ENCODE data around the gene HERPUD1. TPM values are rescaled to one million over a fixed set of nuclear protein-coding genes. Genes with fewer than 3 reads are reported as not detected.

Gene HERPUD1
- total RNA-seq, 1 experiment from 2014 or later: 30.8 TPM

DNA sequence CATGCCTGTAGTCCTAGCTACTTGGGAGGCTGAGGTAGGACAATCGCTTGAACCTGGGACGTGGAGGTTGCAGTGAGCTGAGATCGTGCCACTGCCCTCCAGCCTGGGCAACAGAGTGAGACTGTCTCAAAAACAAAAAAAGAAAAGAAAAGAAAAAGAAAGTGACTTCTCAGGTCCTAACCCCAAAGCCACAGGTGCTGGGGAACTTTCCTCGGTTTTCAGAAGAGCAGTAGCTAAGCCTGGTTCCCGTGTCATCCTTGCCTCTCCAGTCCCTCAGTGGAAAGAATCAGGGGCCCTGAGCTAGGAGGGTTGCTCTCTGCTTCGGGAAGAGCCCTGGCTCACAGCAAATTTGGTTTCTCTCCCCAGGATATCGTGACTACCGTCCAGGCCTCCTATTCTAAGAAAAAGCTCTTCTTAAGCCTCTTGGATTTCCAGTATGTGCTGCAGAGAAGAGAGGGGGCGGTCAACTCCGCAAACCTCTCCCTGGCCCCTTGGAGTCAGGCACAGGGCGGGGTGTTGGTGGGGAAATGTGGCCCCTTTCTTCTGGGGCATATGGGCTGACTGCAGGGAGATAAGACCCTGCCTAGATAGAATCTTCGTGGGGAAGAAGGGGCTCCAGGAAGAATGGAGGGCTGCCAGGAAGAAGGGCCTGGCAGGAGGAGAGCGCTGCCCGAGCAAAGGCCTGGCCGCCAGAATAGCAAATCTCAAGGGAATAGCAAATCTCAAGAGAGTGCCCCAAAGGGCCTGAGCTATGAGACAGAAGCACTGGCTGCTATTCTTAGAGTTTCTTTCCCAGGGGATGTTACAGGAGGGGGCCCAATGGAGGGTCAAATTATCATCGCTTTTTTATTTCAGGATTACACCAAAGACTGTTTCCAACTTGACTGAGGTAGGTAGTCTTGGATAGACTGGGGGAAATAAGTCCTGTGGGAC is 49.1 kb downstream of the HERPUD1 start (continued):
- TF ChIP-seq, protein P1, sequence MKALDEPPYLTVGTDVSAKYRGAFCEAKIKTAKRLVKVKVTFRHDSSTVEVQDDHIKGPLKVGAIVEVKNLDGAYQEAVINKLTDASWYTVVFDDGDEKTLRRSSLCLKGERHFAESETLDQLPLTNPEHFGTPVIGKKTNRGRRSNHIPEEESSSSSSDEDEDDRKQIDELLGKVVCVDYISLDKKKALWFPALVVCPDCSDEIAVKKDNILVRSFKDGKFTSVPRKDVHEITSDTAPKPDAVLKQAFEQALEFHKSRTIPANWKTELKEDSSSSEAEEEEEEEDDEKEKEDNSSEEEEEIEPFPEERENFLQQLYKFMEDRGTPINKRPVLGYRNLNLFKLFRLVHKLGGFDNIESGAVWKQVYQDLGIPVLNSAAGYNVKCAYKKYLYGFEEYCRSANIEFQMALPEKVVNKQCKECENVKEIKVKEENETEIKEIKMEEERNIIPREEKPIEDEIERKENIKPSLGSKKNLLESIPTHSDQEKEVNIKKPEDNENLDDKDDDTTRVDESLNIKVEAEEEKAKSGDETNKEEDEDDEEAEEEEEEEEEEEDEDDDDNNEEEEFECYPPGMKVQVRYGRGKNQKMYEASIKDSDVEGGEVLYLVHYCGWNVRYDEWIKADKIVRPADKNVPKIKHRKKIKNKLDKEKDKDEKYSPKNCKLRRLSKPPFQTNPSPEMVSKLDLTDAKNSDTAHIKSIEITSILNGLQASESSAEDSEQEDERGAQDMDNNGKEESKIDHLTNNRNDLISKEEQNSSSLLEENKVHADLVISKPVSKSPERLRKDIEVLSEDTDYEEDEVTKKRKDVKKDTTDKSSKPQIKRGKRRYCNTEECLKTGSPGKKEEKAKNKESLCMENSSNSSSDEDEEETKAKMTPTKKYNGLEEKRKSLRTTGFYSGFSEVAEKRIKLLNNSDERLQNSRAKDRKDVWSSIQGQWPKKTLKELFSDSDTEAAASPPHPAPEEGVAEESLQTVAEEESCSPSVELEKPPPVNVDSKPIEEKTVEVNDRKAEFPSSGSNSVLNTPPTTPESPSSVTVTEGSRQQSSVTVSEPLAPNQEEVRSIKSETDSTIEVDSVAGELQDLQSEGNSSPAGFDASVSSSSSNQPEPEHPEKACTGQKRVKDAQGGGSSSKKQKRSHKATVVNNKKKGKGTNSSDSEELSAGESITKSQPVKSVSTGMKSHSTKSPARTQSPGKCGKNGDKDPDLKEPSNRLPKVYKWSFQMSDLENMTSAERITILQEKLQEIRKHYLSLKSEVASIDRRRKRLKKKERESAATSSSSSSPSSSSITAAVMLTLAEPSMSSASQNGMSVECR (CRISPR knock-in tag; IDR thresholded peaks at IDR 0.05; ENCODE audit: borderline replicate concordance): no peak
- TF ChIP-seq, protein P2, sequence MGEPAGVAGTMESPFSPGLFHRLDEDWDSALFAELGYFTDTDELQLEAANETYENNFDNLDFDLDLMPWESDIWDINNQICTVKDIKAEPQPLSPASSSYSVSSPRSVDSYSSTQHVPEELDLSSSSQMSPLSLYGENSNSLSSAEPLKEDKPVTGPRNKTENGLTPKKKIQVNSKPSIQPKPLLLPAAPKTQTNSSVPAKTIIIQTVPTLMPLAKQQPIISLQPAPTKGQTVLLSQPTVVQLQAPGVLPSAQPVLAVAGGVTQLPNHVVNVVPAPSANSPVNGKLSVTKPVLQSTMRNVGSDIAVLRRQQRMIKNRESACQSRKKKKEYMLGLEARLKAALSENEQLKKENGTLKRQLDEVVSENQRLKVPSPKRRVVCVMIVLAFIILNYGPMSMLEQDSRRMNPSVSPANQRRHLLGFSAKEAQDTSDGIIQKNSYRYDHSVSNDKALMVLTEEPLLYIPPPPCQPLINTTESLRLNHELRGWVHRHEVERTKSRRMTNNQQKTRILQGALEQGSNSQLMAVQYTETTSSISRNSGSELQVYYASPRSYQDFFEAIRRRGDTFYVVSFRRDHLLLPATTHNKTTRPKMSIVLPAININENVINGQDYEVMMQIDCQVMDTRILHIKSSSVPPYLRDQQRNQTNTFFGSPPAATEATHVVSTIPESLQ (CRISPR knock-in tag; IDR thresholded peaks at IDR 0.05): no peak
- no peak for TF ChIP-seq ELF4 (CRISPR knock-in tag; IDR thresholded peaks at IDR 0.05; ENCODE audit: low read depth)
- TF ChIP-seq ZNF416 (CRISPR knock-in tag; IDR thresholded peaks at IDR 0.05): no peak
- TF ChIP-seq TEAD1 (CRISPR knock-in tag; IDR thresholded peaks at IDR 0.05): no peak
- TF ChIP-seq, protein P3, sequence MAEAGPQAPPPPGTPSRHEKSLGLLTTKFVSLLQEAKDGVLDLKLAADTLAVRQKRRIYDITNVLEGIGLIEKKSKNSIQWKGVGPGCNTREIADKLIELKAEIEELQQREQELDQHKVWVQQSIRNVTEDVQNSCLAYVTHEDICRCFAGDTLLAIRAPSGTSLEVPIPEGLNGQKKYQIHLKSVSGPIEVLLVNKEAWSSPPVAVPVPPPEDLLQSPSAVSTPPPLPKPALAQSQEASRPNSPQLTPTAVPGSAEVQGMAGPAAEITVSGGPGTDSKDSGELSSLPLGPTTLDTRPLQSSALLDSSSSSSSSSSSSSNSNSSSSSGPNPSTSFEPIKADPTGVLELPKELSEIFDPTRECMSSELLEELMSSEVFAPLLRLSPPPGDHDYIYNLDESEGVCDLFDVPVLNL (CRISPR knock-in tag; IDR thresholded peaks at IDR 0.05; ENCODE audit: borderline replicate concordance, low read depth): no peak

DNA sequence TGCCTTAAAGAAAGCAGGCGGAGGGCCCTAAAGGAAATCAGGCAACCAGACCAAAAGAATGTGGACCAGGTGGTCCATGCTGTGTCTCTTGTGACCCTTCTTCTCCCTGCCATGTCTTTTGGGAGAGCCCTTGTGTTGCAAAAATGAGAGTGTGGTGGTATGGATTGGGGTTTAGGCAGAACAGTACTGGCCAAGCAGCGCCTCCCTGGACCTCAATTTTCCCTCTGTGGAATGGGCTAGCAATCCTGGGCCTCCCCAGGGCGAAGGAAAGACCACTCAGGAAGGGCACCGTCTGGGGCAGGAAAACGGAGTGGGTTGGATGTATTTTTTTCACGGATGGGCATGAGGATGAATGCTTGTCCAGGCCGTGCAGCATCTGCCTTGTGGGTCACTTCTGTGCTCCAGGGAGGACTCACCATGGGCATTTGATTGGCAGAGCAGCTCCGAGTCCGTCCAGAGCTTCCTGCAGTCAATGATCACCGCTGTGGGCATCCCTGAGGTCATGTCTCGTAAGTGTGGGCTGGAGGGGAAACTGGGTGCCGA is 49.9 kb downstream of the HERPUD1 start:
- H3K4me3 Mint-ChIP-seq: no peak overlapping the region
- no peak overlapping the region for H3K27ac Mint-ChIP-seq
- ChIA-PET CTCF (interaction anchor here (1.0 to 1.8 kb wide), 3 partner anchors 15 to 111 kb away, joined by 3 to 6 read pairs (median 5); partner anchors contain the start of gene CPNE2), POLR2A (no interaction called here)
- H3K36me3 Mint-ChIP-seq: no peaks in the 10 kb centered on the region
- no peaks in the 10 kb centered on the region; the same call in 1 of the 2 replicates for H3K27me3 Mint-ChIP-seq (ENCODE audit: low read depth)
- no peaks in the 10 kb centered on the region for H3K9me3 Mint-ChIP-seq
- no peak for ATAC-seq
- DNase-seq (ENCODE audit: low spot score): no peak
- no peak for TF ChIP-seq ZNF416 (CRISPR knock-in tag; IDR thresholded peaks at IDR 0.05)
- TF ChIP-seq MXD4 (CRISPR knock-in tag; IDR thresholded peaks at IDR 0.05; ENCODE audit: borderline replicate concordance): no peak
- TF ChIP-seq FOXJ3 (CRISPR knock-in tag; IDR thresholded peaks at IDR 0.05; ENCODE audit: borderline replicate concordance): no peak
- TF ChIP-seq MYBL2 (CRISPR knock-in tag; IDR thresholded peaks at IDR 0.05): no peak
- TF ChIP-seq GRHL2 (CRISPR knock-in tag; IDR thresholded peaks at IDR 0.05; ENCODE audit: insufficient replicate concordance, severe bottlenecking): no peak
- TF ChIP-seq ZNF396 (CRISPR knock-in tag; IDR thresholded peaks at IDR 0.05; ENCODE audit: borderline replicate concordance): no peak
- H3K4me1 Mint-ChIP-seq: peaks cover 18% of the 10 kb centered on the region

DNA sequence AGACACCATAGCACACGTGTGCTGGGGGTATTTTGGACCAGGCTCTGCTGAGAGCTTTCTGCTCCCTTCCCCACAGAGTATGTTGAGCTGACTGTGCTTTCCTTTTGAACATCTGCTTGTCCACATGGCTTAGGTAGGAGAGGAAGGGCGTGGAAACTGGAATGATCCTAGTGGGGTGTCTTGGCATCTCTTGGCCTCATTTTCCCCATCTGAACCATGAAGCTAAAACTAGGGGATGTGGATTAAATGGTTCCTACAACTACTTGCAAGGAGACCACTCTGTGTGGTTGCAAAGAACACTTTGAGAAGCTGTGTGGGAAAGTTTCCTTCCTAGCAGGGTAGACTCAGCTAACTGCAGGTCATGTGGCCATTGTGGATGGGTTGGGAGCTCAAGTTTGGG is 50.8 kb downstream of the HERPUD1 start:
- H3K27me3 Mint-ChIP-seq (ENCODE audit: low read depth): peaks cover 5% of the 10 kb centered on the region
- H3K36me3 Mint-ChIP-seq: no peaks in the 10 kb centered on the region
- H3K27ac Mint-ChIP-seq: no peak overlapping the region
- H3K4me3 Mint-ChIP-seq: no peak overlapping the region
- no peak for ATAC-seq
- CTCF ChIA-PET: interaction anchor here (0.9 to 1.6 kb wide), 2 partner anchors 18 to 63 kb away, joined by 3 to 10 read pairs; no protein-coding TSS in a partner anchor
- peaks cover 18% of the 10 kb centered on the region for H3K4me1 Mint-ChIP-seq
- no peak for TF ChIP-seq CBFB (CRISPR knock-in tag; IDR thresholded peaks at IDR 0.05; ENCODE audit: low read depth)
- no peak for TF ChIP-seq ZNF232 (CRISPR knock-in tag; IDR thresholded peaks at IDR 0.05)
- H3K9me3 Mint-ChIP-seq: no peaks in the 10 kb centered on the region
- POLR2A ChIA-PET: interaction anchor here (1.1 kb wide), 1 partner anchor 22 kb away, joined by 3 read pairs; no protein-coding TSS in a partner anchor
- DNase-seq (ENCODE audit: low spot score): no peak

Measured in WTC11 (cell line).